Panc1 (cell line): ENCODE measurements around the gene TDRKH. TPM values are rescaled to one million over a fixed set of nuclear protein-coding genes. Genes with fewer than 3 reads are reported as not detected.

Source experiments
- ATAC-seq: fragments of 200-7000 bp; cut with Tn5 transposase; 2 replicates; pipeline ENCODE4 v1.9.1; 2020; ENCODE audit warnings: mild to moderate bottlenecking, moderate library complexity
- BruUV-seq: library from RNA; stranded (reverse); fragments of 400-500 nt; replicated peaks from 2 replicates; lab custom pipeline; 2021; lab: Mats Ljungman, UMichigan
- CTCF ChIA-PET: fragments of 300-600 bp; sonication (Branson Sonifier 250); formaldehyde crosslinking; loops from one replicate; lab custom pipeline; 2022; ENCODE audit warnings: antibody characterized with exemption; lab: Charles Lee
- POLR2A ChIA-PET: fragments of 300-600 bp; sonication (Branson Sonifier 250); formaldehyde crosslinking; loops from one replicate; lab custom pipeline; 2022; ENCODE audit warnings: antibody characterized with exemption; lab: Charles Lee
- DNase-seq: peaks from one replicate; pipeline ENCODE4 v3.0.0-alpha.2; 2010; ENCODE audit warnings: low read depth, low spot score
- H3K27ac ChIP-seq: 2 replicates; pipeline ENCODE4 v1.5.1; 2011; ENCODE audit warnings: mild to moderate bottlenecking, low read length, inconsistent platforms
- H3K27me3 ChIP-seq: fragments of 200-500 bp; sonication (Bioruptor generic); 2 replicates; pipeline ENCODE4 v1.6.0; 2014; ENCODE audit warnings: low read length, inconsistent platforms; ENCODE audit not compliant: control insufficient read depth, insufficient read depth
- H3K36me3 ChIP-seq: fragments of 200-500 bp; sonication (Bioruptor generic); 2 replicates; pipeline ENCODE4 v1.5.1; 2014; ENCODE audit warnings: inconsistent platforms, mild to moderate bottlenecking, low read length, moderate library complexity; ENCODE audit not compliant: control insufficient read depth, insufficient read depth
- H3K4me1 ChIP-seq: 2 replicates; pipeline ENCODE4 v1.5.1; 2011; ENCODE audit warnings: inconsistent platforms, mild to moderate bottlenecking, low read length, moderate library complexity; ENCODE audit not compliant: control insufficient read depth, insufficient read depth
- H3K4me3 ChIP-seq, 2 experiments: 2 replicates each; pipeline ENCODE4 v1.5.1; 2011 to 2012; ENCODE audit warnings: low read depth in 2 of 2, low read length in 2 of 2, mild to moderate bottlenecking in 2 of 2, inconsistent platforms in 1 of 2, moderate library complexity in 1 of 2
- H3K9me3 ChIP-seq: fragments of 200-500 bp; sonication (Bioruptor generic); 2 replicates; pipeline ENCODE4 v1.5.1; 2014; ENCODE audit warnings: low read depth, mild to moderate bottlenecking, inconsistent platforms, low read length, moderate library complexity; ENCODE audit not compliant: control insufficient read depth, insufficient read depth
- CTCF ChIP-seq: fragments of 450-650 bp; IDR thresholded peaks from 2 replicates; pipeline ENCODE4 v1.5.1; 2017; ENCODE audit warnings: mild to moderate bottlenecking
- POLR2AphosphoS5 ChIP-seq: IDR thresholded peaks from 2 replicates; pipeline ENCODE4 v1.6.1; 2012; ENCODE audit warnings: mild to moderate bottlenecking, low read depth, low read length, moderate library complexity
- REST ChIP-seq, 2 experiments: IDR thresholded peaks; 2 replicates each; pipeline ENCODE4 v1.6.1; 2011 to 2012; ENCODE audit warnings: low read depth in 2 of 2, control low read depth in 1 of 2, low read length in 1 of 2, mild to moderate bottlenecking in 1 of 2, moderate library complexity in 1 of 2; ENCODE audit not compliant: insufficient read depth in 1 of 2
- SIN3A ChIP-seq: IDR thresholded peaks from 2 replicates; pipeline ENCODE4 v1.6.1; 2012; ENCODE audit warnings: low read depth, mild to moderate bottlenecking, low read length, moderate library complexity, borderline replicate concordance; ENCODE audit not compliant: insufficient read depth
- TCF7L2 ChIP-seq: IDR thresholded peaks from 2 replicates; pipeline ENCODE4 v1.6.1; 2011; ENCODE audit warnings: mild to moderate bottlenecking, low read depth, low read length, inconsistent platforms
- in situ Hi-C: cut with HindIII; loops from 2 replicates; pipeline ENCODE4 v1.10.0; 2016; ENCODE audit warnings: low sequenced_read_pairs, low pct_unique_long_range_greater_than_20kb
- intact Hi-C: fragments of 100-400 bp; cut with micrococcal nuclease; formaldehyde crosslinking; loops from one replicate; pipeline ENCODE4 v1.10.0; 2022; ENCODE audit not compliant: unreplicated experiment
- total RNA-seq: library from RNA; stranded (reverse); gene quantifications from one replicate; pipeline ENCODE4 v1.2.1, GENCODE V29; 2021; ENCODE audit not compliant: unreplicated experiment

Gene TDRKH
- total RNA-seq, 1 experiment from 2014 or later, result 33.6 TPM

- ChIA-PET CTCF (interaction anchor here (0.6 kb wide), 1 partner anchor 301 kb away, joined by 3 read pairs; no protein-coding TSS in a partner anchor), POLR2A (no interaction called here)
- Histone ChIP-seq H3K27ac (no peak overlapping the region), H3K4me1 (no peaks in the 10 kb centered on the region), H3K36me3 (no peaks in the 10 kb centered on the region), H3K4me3 (no peak overlapping the region), H3K27me3 (no peaks in the 10 kb centered on the region), H3K9me3 (no peaks in the 10 kb centered on the region)
- no peak for TF ChIP-seq CTCF
- TF ChIP-seq SIN3A, result no peak
- TF ChIP-seq REST (IDR thresholded peaks at IDR 0.05; ENCODE audit: insufficient read depth in 1 of 2, low read depth in 2 of 2, low read length in 1 of 2), result no peak
- no peak for TF ChIP-seq POLR2AphosphoS5
- no peak for TF ChIP-seq TCF7L2
- ATAC-seq (no peak), DNase-seq (no peak)
- intact Hi-C loops, result no loop called here
- in situ Hi-C loops, result no loop called here
- BruUV-seq, result no TSS peak
Measured at GRCh38 chr1:151733126-151733525, 57.2 kb downstream of the TDRKH start.

GRCh38 chr1:151729966-151730291, 60.4 kb downstream of the TDRKH start:
- intact Hi-C loops (no loop called here), in situ Hi-C loops (no loop called here)
- no peaks in the 10 kb centered on the region for H3K9me3 ChIP-seq
- ChIA-PET POLR2A (no interaction called here), CTCF (interaction anchor here (0.5 kb wide), 1 partner anchor 55 kb away, joined by 7 read pairs; no protein-coding TSS in a partner anchor)
- no peak overlapping the region for H3K4me3 ChIP-seq
- H3K27me3 ChIP-seq, result no peaks in the 10 kb centered on the region
- no peak for DNase-seq
- BruUV-seq, result no TSS peak
- no peak for ATAC-seq
- H3K4me1 ChIP-seq, result no peaks in the 10 kb centered on the region
- TF ChIP-seq TCF7L2, result no peak
- TF ChIP-seq SIN3A, result no peak
- TF ChIP-seq REST (IDR thresholded peaks at IDR 0.05; ENCODE audit: insufficient read depth in 1 of 2, low read depth in 2 of 2, low read length in 1 of 2), result no peak
- no peak for TF ChIP-seq POLR2AphosphoS5
- no peak for TF ChIP-seq CTCF
- H3K36me3 ChIP-seq, result no peaks in the 10 kb centered on the region
- no peak overlapping the region for H3K27ac ChIP-seq
